SK-N-MC (cell line): ENCODE measurements around the gene DCAF4.

Experiments used
- EZH2 ChIP-seq: fragments of 200-600 bp; sonication (generic); IDR thresholded peaks from one replicate; pipeline ENCODE4 v1.6.1; 2017; ENCODE audit warnings: antibody characterized with exemption
- FOXP2 ChIP-seq: optimal IDR thresholded peaks from 2 replicates; pipeline ENCODE3; 2011; ENCODE audit warnings: mild to moderate bottlenecking, moderate library complexity; ENCODE audit not compliant: insufficient read depth; ENCODE audit errors: extremely low read length, control extremely low read depth
- POLR2AphosphoS5 ChIP-seq: IDR thresholded peaks from 2 replicates; pipeline ENCODE4 v1.6.1; 2012; ENCODE audit warnings: mild to moderate bottlenecking, low read depth, low read length, borderline replicate concordance

DNA sequence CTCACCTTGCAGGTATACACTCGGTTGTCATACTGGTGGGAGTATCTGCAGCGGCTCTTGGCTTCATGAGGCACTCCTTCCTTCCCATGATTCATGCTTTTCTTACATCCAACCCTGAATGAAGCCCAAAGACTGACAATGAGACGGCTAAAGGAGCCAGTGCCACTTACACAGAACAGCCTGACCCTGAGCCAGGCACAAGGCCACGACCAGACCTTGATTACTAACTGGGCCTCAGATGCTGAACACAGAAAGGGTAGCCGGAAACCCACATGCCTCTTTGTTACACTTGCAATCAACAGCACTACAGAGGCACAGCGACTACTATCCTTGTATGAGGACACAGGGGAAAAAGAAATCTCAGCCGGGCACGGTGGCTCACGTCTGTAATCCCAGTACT lies 52.6 kb downstream of the DCAF4 start:
- TF ChIP-seq POLR2AphosphoS5 (no peak), EZH2 (no peak), FOXP2 (no peak)
